NCI-H2171 (cell line): ENCODE data around the gene LPIN3.

ENCODE experiments used
- DNase-seq: peaks from one replicate; lab custom pipeline; 2025; lab: John Stamatoyannopoulos, UW

Gene LPIN3

DNA sequence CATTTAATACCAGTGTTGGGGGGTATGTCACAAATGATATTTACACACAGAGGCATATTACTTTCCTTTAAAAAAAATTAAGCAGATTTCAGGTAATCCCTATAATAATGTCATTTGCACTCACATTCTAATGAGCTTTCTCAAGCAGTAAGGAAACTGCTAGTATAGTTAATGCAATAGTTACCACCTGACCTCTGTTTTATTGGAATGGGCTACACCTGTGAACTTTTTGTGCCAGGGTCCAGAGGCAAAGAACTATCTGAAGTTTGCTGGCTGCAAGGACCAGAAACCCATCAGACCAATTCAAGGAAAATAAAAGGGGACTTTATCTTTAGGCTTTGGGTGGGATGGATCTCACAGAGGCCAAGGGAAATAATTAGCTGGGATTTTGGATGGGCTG lies 20.2 kb upstream of the LPIN3 start:
- no peak for DNase-seq

DNA sequence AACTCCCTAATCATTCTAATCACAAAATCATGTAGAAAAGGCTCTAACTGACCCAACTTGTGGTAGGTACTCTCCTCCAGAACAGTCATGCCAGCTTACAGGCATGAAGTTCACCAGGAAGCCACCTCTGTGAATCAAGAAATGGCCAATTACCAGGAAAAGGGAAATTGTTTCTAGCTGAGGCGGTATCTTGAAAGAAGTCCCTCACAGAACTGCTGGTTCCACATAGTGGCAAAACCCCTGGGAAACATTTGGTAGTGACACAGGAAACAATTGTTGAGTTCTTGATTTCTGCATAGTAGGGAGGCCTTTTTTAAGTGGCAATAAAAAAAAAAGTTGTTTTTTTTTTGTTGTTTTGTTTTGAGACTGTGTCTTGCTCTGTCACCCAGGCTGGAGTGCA lies 19.6 kb upstream of the LPIN3 start:
- no peak for DNase-seq

DNA sequence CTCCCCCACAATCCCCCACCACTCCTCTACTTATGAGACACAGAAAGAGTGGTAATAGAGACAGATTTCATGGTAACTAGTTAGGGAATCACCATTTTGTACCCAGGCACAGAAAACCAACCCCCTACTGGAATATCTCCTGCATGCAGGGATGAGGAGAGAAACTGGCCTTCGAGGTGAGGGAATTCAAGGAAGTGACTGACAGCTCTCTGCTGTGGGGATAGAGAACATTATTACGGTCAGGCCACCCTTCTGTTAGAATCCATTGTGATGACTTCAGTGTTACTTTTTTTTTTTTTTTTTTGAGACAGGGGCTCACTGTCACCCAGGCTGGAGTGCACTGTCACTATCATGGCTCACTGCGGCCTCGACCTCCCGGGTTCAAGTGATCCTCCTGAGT lies 13.4 kb upstream of the LPIN3 start:
- DNase-seq: no peak

DNA sequence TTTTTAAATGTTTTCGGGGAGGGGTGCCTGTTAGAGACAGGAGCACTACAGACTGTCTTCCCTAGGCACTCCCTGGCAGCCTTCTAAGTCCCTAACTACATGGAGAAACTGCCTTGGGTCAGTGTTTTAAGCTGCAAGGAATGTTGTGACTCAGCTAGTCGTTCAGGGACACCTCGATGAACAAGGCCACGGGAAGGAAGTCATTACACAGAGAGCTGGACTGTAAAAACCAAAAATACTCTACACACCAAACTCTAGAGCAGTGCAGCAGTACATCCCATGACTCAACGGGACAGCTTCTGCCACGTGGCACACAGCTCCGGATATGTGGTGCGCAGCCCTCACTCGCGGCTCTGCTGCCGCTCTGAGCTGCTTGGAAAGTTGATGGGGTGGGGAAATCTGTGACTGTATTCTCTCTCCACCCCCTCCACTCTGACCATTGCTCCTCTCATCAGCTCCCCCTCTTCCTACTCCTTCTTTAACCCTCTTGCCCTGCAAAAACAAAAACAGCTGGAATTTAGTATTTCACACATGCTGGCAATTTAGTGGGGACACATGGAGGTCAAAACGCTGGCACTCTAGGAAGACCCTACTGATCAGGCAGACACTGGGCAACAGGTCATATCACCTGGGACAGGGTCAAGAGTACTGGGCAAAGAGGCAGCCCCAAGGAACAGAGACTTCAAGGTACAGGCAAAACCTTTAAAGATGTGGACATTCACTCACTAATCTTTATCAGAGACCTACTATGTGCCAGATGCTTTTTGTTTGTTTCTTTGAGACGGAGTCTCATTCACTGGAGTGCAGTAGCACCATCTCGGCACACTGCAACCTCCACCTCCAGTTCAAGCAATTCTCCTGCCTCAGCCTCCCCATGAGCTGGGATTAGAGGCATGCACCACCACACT lies 10.9 kb upstream of the LPIN3 start:
- no peak for DNase-seq

DNA sequence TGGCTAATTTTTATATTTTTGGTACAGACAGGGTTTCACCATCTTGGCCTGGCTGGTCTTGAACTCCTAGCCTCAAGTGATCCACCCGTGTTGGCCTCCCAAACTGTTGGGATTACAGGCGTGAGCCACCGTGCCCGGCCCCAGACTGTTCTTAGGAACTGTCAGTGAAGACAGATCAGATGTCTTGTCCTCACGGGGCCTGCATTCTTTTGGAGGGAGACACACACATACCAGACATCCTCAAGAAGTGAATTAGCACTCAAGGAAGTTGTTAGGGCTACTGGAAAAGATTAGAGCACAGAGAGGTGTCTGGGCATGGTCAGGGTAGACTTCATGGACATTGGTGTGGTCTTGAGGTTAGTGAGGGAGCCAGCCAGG lies 10.3 kb upstream of the LPIN3 start:
- DNase-seq: no peak

DNA sequence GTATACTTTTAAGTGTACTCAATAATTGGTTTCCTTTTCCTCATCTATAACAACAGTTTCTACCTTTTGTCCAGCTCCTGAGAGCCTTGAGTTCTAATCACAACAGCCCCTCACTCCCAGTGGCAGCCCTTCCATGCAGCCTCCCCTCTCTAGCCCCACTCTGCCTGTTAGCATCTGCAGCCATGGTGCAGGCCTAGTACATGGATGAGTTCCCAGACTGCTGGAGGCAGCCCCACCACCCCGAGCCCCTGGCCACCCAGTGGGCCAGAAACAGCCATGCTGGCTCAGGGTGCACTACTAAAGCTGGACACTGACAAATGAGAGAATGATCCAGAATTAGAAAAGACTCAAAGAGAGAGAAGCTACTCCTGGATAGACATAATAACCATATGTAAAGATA lies 9.7 kb upstream of the LPIN3 start:
- DNase-seq: no peak

DNA sequence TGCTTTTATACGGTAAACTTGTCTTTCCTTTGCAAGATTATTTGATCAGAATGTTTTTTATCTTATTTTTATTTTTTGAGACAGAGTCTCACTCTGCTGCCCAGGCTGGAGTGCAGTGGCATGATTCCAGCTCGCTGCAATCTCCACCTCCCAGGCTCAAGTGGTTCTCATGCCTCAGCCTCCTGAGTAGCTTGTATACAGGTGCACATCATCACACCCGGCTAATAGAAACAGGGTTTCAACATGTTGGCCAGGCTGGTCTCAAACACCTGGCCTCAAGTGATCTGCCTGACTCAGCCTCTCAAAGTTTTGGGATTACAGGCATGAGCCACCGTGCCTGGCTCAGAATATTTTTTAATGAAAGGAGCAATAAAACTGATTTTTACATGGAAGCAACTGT lies 8.9 kb upstream of the LPIN3 start:
- no peak for DNase-seq

DNA sequence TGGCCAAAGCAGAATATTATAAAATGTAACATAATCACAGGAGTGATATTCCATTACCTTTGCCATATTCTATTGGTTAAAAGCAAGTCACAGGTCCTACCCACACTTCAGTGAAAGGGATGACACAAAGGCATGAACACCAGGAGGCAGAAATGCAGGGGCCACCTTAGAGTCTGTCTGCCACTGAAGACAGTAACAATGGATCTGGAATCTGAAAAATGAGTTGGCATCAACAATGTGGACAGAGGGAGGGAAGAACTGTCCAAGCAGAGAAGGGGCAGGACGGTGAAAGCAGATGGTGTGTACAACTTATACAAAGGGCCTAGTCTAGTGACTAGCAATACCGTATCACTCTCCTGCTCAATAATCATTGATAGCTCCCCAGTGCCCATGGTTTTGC lies 6.6 kb upstream of the LPIN3 start:
- no peak for DNase-seq

DNA sequence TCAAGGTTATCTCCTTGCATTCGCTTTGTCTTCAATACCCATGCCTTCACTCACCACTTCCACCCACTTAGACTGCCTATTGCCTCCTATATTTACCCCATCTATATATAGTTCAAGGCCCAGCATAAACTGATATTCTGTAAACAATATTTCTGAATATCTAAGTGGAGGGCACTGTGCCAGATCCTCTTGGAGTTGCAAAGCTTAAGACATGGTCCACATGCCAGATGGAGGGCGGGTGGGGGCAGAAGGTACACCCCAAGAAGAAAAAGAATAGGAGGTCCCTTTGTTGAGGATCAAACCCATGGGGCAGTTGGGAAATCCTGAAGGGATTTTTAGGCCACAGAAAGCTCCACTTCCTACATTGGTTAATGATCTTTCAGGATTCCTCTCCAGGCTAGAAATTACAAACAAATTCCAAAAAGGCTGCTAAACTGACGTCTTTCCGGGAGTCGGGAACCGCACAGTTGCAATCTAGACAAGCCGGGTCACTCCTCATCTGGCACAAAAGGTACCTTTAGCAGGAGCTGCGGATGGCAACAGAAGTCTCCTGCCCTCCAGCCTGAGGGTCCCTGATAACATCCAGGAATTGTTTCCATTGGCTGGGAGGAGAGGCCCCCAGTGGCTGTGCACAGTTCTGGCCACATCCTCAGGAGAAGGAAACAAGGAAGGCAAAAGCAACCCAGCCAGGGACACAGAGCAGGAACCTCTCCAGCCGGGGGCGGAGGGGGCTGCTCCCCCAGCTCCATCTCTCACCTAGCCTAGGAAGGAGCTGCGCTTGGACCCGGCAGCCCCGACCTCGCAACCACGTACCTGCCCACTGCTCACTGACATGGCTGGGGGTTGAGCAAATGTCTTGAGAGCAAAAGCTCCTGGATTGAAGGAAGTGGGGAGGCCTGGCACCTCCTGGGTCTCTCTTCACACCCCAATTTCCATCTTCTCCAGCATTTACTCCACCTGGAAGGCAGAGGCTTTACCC lies 5.9 kb upstream of the LPIN3 start:
- no peak for DNase-seq

DNA sequence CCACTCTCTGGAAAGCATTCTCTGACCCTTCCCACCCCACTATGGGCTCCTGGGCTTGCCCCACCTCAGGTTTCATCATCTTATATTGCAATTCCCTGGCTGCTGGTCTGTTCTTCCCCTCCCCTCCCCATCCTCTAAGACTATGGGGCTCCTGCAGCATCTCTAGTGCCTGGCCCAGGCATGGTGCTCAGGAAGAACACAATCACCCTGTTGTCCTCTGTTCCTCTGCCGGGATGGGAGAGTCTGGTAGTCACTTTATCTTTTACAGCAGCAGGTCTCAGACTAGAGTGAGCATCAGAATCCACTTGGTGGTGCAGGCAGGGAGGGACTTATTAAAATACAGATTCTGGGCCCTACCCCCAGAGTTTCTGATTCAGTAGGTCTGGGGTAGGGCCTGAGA lies 5.0 kb upstream of the LPIN3 start:
- DNase-seq: no peak

DNA sequence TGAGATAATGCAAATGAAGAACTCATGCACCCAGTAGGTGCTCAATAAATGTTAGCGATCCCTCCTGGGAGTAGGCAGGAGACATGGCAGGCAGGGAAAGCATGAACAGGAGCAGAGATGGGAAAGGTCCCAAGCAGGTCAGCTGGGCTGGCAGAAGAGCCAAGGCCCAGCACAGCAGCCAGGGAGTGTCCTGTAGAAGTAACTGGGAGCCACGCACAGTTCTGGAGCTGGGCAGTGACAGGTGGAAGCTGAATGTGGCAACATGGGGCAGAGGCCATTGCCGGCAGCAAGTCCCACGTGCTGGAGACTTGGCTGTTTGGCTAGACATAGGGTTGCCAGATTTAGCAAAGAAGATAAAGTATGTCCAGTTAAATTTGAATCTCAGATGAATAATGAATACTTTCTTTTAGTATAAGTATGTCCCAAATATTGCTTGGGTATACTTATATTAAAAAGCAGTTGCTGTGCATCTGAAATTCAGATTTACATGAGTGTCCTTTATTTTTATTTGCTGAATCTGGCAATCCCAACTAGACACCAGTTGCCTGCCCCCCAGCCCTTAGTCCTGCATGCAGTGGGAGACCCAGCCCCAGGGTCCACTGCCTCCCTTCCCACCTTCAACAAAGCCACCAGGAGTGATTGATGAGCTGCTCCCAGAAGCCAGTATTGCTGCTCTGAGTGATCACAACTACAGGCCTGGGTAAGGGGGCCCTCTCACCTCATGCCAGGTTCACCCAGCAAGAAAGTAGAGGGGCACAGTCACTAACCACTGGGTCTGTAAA lies 3.7 kb upstream of the LPIN3 start:
- DNase-seq: no peak

DNA sequence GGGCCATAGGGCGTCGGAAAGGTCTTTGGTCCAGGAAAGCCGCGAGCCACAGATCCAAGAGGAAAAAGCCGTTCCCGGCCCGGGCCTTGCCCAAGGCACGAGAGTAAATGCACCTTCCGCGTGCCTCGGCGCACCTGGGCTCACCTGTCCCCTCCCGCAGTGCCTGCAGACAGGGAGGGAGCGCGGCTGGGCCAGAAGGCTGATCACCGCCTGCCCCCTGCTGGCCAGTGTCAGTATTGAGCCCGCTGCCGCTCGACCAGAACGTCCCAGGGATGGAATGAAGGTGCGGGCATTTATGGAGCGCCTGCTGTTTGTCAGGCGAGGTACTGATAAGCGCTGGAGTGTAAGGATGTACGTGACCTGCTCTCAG lies 679 bp upstream of the LPIN3 start:
- peak; percentile 77 for DNase-seq

DNA sequence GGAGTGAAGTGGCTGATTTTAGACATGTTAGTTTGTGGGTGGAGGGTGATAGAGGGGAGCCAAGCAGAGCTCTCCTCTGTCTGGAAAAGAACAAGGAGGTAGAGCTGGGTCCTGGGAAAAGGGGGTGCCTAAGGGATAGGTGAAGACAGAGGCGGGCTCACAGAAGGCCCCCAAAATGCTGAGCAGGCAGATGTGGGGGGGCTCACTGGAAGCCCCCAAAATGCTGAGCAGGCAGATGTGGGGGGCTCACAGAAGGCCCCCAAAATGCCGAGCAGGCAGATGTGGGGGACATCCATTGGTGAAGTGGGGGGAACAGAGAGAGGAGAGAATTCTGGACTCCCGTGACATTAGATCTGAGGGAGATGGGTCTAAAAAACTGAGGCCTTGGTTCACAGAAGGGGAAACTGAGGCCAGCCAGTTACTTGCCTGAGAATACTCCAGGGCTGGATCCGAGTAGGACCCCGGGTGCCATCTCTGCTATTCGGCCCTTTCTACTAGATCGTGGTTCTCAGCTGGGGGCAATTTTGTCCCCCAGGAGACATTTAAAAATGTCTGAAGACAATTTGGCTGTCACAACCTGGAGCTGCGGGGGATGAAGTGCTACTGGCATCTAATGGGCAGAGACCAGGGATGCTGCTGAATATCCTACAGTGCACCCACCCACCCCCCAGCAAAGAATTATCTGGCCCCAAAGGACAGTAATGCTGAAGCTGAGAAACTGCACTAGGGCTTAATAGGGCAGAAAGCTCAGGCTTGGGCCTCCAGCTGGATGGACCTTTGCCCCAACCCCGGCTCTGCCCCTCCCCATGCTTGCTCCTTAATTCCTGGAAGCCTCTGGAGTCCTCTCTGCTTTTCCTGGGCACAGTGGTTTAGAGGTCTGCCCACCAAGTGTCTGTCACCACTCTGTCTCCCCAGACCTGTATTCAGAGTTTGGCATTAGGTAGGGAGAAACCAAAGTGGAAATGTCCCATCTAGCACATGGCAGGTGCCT lies 2.1 kb downstream of the LPIN3 start:
- no peak for DNase-seq

DNA sequence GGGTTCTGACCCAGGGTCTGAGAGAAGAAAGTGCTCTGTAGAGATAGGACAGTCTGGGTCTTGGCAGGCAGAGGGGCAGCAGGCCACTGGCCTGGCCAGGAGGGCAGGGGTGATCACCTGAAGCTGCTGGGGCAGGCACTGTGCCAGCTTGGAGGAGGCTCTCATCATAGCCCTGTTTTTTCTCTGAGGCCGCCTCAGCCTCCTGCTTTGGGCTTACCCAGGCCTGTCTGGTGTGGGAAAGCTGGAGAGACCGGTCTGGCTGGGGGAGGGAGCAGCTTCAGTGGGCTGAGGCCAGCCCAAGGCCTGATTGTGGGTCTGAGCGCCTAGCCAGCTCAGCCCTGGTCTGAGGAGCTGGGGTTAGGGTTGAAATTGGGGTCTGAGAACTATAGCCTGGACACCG lies 3.9 kb downstream of the LPIN3 start:
- DNase-seq: no peak

DNA sequence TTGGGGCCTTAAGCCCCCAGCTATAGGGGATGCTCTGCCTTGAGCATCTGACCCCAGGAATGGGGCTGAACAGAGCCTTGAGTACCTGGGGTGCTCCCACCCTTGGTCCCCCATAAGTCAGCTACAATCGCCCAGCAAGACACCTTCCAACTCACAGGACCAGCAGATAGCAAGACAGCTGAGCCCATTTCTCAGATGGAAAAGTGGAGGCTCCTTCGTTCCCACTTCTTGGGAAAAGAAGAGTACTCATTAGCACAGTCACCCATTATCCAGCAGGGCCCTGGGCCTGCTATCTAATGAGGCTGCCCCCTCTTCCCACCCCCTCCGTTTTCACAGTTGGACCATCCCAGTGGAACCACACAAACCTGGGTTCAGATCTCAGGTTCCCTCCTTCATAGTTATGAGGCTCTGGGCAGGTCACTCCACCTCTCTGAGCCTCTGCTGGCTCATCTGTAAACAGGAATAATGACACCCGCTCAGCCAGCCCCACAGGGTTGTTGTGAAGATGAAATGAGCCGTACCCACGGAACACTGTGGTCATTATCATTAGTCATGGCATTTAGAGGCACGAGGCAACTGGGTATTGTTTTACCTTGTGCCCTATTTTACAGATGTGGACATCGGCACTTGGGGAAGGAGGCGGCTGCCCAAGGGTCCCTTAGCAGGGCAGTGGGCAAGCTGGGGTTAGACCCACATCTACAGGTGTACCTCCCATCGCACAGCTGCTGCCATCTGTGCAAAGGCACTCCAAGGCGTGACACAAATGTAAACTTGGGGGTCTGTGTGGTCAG lies 4.5 kb downstream of the LPIN3 start:
- no peak for DNase-seq

DNA sequence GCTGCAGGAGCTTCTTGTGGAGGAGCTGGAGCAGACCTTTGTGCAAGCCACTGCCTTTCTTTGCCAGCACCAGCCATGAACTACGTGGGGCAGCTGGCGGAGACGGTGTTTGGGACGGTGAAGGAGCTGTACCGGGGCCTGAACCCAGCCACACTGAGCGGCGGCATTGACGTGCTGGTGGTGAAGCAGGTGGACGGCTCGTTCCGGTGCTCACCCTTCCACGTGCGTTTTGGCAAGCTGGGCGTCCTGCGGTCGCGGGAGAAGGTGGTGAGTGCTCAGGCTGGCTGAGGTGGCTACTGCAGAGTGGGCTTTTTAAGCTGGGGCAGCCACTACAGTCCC lies 5.1 kb downstream of the LPIN3 start:
- DNase-seq: no peak

DNA sequence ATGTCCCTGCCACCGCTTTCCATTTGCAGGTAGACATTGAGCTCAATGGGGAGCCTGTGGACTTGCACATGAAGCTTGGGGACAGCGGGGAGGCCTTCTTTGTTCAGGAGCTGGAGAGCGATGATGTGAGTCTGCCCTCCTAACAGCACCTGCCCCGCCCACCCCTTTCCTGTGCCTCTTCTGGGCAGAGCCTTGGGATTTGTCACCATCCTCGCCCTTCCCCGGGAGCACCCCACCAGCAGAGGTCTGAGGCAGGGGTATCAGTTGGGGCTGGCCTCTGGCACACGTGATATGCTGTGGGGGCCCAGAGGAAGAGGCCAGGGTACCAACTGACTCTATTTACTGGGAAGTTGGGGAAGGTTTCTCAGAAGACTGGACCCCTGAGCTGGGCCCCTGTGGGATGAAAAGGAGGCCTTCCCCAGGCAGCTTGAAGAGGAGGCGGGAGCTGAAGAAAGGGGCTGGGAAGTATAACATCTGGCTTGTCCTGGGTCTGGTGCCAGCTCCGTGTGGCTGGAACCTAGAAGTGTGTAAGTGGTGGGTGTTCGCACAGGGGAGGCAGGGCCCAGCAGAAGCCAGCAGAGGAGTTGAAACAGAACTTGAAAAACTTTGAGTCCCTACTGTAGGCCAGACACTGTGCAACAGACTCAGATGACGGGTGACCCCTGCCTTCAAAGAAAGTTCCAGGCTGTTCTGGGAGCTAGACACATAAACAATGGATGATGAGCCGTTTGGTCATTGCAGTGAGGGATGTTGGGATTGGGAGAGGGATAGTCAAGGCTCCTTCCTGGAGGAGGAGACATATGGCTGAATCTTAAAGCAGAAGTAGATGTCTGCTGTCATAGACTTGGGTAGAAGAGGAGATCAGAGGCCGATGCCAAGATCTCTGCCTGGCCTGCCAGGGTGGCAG lies 7.2 kb downstream of the LPIN3 start:
- DNase-seq: no peak

DNA sequence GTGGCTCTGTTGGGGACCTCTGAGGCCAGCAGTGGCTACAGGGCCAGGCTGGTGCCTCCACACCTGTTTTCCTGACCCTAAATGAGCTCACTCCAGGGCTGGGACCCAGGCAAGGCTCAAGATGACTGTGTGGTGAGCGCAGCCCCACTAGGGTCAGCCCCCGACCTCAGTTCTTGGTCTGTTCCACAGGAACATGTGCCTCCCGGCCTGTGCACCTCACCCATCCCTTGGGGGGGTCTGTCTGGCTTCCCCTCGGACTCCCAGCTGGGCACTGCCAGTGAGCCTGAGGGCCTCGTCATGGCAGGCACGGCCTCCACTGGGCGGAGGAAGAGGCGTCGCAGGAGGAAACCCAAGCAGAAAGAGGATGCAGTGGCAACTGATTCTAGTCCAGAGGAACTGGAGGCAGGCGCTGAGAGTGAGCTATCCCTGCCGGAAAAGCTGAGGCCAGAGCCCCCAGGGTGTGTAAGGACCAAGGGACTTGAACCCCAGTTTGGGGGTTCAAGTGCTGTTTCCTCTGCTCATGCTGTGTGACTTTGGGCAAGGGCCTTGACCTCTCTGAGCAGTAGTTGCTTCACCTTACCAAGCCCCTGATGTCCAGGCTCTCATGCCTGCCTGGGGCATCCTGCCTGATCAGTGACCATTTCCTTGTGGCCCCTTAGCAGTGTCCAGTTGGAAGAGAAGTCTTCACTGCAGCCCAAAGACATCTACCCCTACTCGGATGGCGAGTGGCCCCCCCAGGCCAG lies 8.0 kb downstream of the LPIN3 start:
- no peak for DNase-seq

DNA sequence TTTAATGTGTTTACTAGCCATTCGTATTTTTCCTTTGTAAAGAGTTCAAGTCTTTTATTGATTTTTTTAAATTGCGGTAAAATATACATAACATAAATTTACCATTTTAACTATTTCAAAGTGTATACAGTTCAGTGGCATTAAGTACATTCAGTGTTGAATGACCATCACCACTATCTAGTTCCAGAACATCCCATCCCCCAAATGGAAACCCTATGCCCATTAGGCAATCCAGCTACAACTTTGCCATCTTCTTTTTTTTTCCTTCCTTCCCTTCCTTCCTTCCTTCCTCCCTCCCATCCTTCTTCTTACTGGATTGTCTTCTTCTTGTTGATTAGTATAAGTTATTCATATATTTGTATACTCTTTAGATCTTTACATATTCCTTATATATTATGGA lies 8.6 kb downstream of the LPIN3 start:
- no peak for DNase-seq
